OCI-LY3 (cell line): ENCODE results near the gene GRHL3.
A peak's percentile ranks its signal among the peaks of the same experiment; 100 is the strongest.

Source experiments
- H2AFZ ChIP-seq: fragments of 200-600, 300-600 bp; shearing (Covaris generic); 2 replicates; pipeline ENCODE4 v1.6.0; 2014; ENCODE audit warnings: antibody characterized with exemption, low read depth, low read length
- H3K27ac ChIP-seq: fragments of 200-600, 300-600 bp; sonication (generic); 2 replicates; pipeline ENCODE4 v1.5.1; 2014; ENCODE audit warnings: mild to moderate bottlenecking, low read length, moderate library complexity, mixed read lengths
- H3K27me3 ChIP-seq: fragments of 200-600, 300-600 bp; sonication (generic); 2 replicates; pipeline ENCODE4 v1.6.1; 2014; ENCODE audit warnings: low read depth, low read length, mixed read lengths
- H3K36me3 ChIP-seq: fragments of 200-600, 300-600 bp; sonication (generic); replicated peaks from 2 replicates; pipeline ENCODE3; 2014; ENCODE audit warnings: low read depth, low read length, mixed read lengths
- H3K4me1 ChIP-seq: fragments of 300-600, 200-600 bp; sonication (generic); 2 replicates; pipeline ENCODE4 v1.6.1; 2014; ENCODE audit warnings: low read length, mixed read lengths
- H3K4me2 ChIP-seq: fragments of 200-600, 300-600 bp; sonication (generic); 2 replicates; pipeline ENCODE4 v1.6.1; 2014; ENCODE audit warnings: low read length, mixed read lengths
- H3K4me3 ChIP-seq: fragments of 300-600, 200-600 bp; sonication (generic); 2 replicates; pipeline ENCODE4 v1.5.1; 2014; ENCODE audit warnings: antibody characterized with exemption, mild to moderate bottlenecking, low read length, moderate library complexity
- H3K79me2 ChIP-seq: fragments of 300-600, 200-600 bp; shearing (Covaris generic); 2 replicates; pipeline ENCODE4 v1.6.1; 2014; ENCODE audit warnings: mild to moderate bottlenecking, low read length, mixed read lengths
- H3K9ac ChIP-seq: fragments of 300-600, 200-600 bp; shearing (Covaris generic); 2 replicates; pipeline ENCODE4 v1.6.0; 2014; ENCODE audit warnings: mild to moderate bottlenecking, low read length, moderate library complexity
- H3K9me3 ChIP-seq: fragments of 200-600, 300-600 bp; shearing (Covaris generic); 2 replicates; pipeline ENCODE4 v1.6.1; 2014; ENCODE audit warnings: low read length, mixed read lengths; ENCODE audit not compliant: insufficient read depth
- H4K20me1 ChIP-seq: fragments of 200-600, 300-600 bp; sonication (generic); 2 replicates; pipeline ENCODE4 v1.6.1; 2016; ENCODE audit warnings: low read length, mixed read lengths; ENCODE audit not compliant: insufficient read depth
- CTCF ChIP-seq: fragments of 200-600, 300-600 bp; sonication (generic); IDR thresholded peaks from 2 replicates; pipeline ENCODE4 v1.5.1; 2014; ENCODE audit warnings: antibody characterized with exemption, low read length, low read depth
- EZH2phosphoT487 ChIP-seq: fragments of 200-600 bp; shearing (Covaris generic); IDR thresholded peaks from 2 replicates; pipeline ENCODE4 v1.6.1; 2018; ENCODE audit warnings: antibody characterized with exemption, mixed run types, low read depth

Gene GRHL3

DNA sequence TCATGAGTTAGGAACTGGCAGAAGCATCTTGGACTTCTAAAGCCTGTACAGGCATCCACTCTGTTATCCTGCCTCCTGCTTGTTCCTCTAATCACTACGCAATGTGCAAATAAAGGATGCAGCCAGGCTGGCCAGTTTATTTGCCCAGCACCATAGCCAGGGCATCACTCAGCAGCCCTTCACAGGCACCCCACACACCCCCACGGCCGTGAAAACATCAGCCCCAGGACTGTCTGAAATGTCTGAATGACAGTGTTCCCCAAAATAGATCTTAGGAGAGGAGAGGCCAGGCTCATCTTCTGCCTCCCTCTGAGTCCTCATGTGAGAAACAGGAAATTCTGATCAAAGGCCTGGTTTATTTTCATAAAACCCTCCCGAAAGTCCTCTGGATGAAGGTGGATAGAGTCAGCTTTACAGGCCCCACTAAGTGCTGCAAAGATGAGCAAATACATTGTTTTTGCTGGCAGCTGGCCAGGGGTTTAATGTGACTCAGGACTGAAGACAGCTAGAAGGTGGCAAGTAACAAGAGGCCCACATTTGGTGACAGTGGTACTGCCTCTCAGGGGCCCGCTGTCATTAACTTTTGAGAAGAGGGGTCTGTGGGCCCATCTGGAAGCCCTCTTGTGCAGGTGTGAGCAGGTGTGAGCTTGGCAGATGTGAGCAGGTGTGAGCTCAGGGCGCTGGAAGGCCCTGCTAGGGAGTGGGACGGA is 32.9 kb downstream of the GRHL3 start:
- H3K9ac ChIP-seq: no peak overlapping the region
- no peak overlapping the region for H2AFZ ChIP-seq
- no peaks in the 10 kb centered on the region for H3K36me3 ChIP-seq
- H3K27me3 ChIP-seq: no peaks in the 10 kb centered on the region
- H3K27ac ChIP-seq: no peak overlapping the region
- H3K79me2 ChIP-seq: no peaks in the 10 kb centered on the region
- no peak overlapping the region for H3K4me3 ChIP-seq
- TF ChIP-seq CTCF (no peak), EZH2phosphoT487 (no peak)
- H3K4me2 ChIP-seq: peak overlapping the region; percentile 24; the same call in 1 of the 2 replicates
- peaks cover 24% of the 10 kb centered on the region for H3K4me1 ChIP-seq
- no peaks in the 10 kb centered on the region for H3K9me3 ChIP-seq
- H4K20me1 ChIP-seq: no peaks in the 10 kb centered on the region

DNA sequence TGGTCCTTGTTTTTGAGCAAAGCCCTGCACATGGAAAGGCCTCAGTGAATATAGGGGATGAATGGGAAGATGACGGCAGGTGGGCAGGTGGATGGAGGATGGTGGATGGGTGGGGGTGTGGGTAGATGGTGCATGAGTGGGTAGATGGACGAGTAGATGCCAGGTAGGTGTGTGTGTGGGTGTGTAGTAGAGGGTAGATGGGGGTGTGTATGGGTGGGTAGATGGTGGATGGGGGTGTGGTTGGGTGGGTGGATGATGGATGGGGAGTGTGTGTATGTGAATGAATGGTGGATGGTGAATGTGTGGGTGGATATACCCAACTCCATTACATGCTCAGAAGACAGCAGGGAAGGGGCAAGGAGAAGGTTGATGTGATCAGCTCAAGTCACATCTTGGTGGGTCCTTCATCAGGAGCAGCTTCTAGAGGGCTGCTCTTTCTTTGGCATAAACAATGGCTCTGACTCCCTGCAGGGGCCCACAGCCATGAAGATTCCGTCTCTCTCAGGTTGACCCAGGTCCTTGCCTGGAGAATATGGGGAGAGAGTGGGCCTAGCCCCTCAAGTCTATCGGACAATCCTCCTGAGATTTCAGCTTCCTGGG is 34.2 kb downstream of the GRHL3 start:
- H3K36me3 ChIP-seq: no peaks in the 10 kb centered on the region
- no peak overlapping the region for H3K9ac ChIP-seq
- H3K4me3 ChIP-seq: no peak overlapping the region
- no peak for TF ChIP-seq CTCF
- TF ChIP-seq EZH2phosphoT487: no peak
- H3K4me1 ChIP-seq: peaks cover 24% of the 10 kb centered on the region
- no peak overlapping the region for H3K27ac ChIP-seq
- H3K4me2 ChIP-seq: no peak overlapping the region
- H3K27me3 ChIP-seq: no peaks in the 10 kb centered on the region
- no peaks in the 10 kb centered on the region for H3K79me2 ChIP-seq
- H3K9me3 ChIP-seq: no peaks in the 10 kb centered on the region
- H4K20me1 ChIP-seq: no peaks in the 10 kb centered on the region
- H2AFZ ChIP-seq: no peak overlapping the region

GRCh38 chr1:24355466-24355865 is 36.3 kb downstream of the GRHL3 start:
- no peak for TF ChIP-seq EZH2phosphoT487
- no peak for TF ChIP-seq CTCF

DNA sequence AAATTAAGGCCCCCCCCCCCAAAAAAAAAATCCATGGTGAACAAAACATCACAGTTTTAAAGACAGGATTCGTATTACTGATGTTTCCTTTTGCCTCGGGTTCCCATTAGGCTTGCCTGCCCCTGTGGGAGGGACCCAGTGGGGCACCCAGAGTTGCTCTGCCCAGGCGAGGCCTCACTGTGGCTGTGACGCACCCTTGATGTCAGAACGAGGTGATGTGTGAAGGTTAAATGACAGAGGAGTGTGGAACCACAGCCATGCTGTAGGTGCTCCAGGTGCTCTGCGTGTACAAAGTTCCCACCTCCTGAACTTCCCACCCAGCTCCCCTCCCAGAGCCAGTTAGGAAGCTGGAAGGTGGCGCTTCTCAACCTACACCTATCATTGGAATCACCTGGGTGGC is 37.9 kb downstream of the GRHL3 start:
- Histone ChIP-seq H3K79me2 (no peaks in the 10 kb centered on the region), H3K4me3 (no peak overlapping the region), H3K36me3 (no peaks in the 10 kb centered on the region), H3K27me3 (no peaks in the 10 kb centered on the region), H4K20me1 (no peaks in the 10 kb centered on the region), H3K9ac (no peak overlapping the region), H3K9me3 (no peaks in the 10 kb centered on the region), H2AFZ (no peak overlapping the region), H3K4me1 (peaks cover 6% of the 10 kb centered on the region), H3K4me2 (no peak overlapping the region), H3K27ac (no peak overlapping the region)
- TF ChIP-seq CTCF (no peak), EZH2phosphoT487 (no peak)

More at GRCh38 chr1:24355466-24355865, 36.3 kb downstream of the GRHL3 start:
- Histone ChIP-seq H3K9me3 (no peaks in the 10 kb centered on the region), H3K4me2 (no peak overlapping the region), H3K79me2 (no peaks in the 10 kb centered on the region), H4K20me1 (no peaks in the 10 kb centered on the region), H3K4me1 (peaks cover 21% of the 10 kb centered on the region), H2AFZ (no peak overlapping the region), H3K27me3 (no peaks in the 10 kb centered on the region), H3K9ac (no peak overlapping the region), H3K27ac (no peak overlapping the region), H3K4me3 (no peak overlapping the region), H3K36me3 (no peaks in the 10 kb centered on the region)
